ENCODE data around the gene OMP. TPM values are rescaled to one million over a fixed set of nuclear protein-coding genes. Genes with fewer than 3 reads are reported as not detected.

Gene OMP
- total and polyA plus RNA-seq, 2 experiments from 2014 or later = not detected

GRCh38 chr11:77081381-77081851 lies 21.2 kb upstream of the OMP start:
- Histone ChIP-seq H3K36me3 (replicated peaks; ENCODE audit: insufficient read depth, low read depth) (no peaks in the 10 kb centered on the region), H3K4me3 (no peak overlapping the region), H3K27me3 (no peaks in the 10 kb centered on the region), H3K27ac (no peak overlapping the region), H3K79me2 (peaks cover 65% of the 10 kb centered on the region), H3K4me2 (no peak overlapping the region), H3K4me1 (ENCODE audit: insufficient read depth) (peaks cover 16% of the 10 kb centered on the region), H3K9me3 (ENCODE audit: low read depth) (no peaks in the 10 kb centered on the region), H4K20me1 (ENCODE audit: insufficient read depth, poor library complexity, severe bottlenecking) (no peaks in the 10 kb centered on the region), H2AFZ (no peak overlapping the region), H3K9me2 (replicated peaks; ENCODE audit: insufficient read depth) (no peaks in the 10 kb centered on the region)
- TF ChIP-seq EZH2 (IDR thresholded peaks at IDR 0.05; ENCODE audit: borderline replicate concordance) (no peak), CTCF (IDR thresholded peaks at IDR 0.05; ENCODE audit: poor library complexity) (no peak), EZH2phosphoT487 (IDR thresholded peaks at IDR 0.05; ENCODE audit: low read depth, severe bottlenecking, unreplicated experiment) (no peak)
- WGBS (ENCODE audit: low lambda C conversion rate, missing lambda C conversion rate) = 95% methylated on average over 9 of the region's 9 CpGs
- no peak for DNase-seq (ENCODE audit: low spot score)

GRCh38 chr11:77081976-77082836 lies 20.4 kb upstream of the OMP start:
- TF ChIP-seq EZH2phosphoT487 (IDR thresholded peaks at IDR 0.05; ENCODE audit: low read depth, severe bottlenecking, unreplicated experiment) = no peak
- TF ChIP-seq CTCF (IDR thresholded peaks at IDR 0.05; ENCODE audit: poor library complexity) = no peak
- TF ChIP-seq EZH2 (IDR thresholded peaks at IDR 0.05; ENCODE audit: borderline replicate concordance) = no peak
- Histone ChIP-seq H3K27me3 (no peaks in the 10 kb centered on the region), H3K9me2 (replicated peaks; ENCODE audit: insufficient read depth) (no peaks in the 10 kb centered on the region), H3K27ac (no peak overlapping the region), H3K4me3 (no peak overlapping the region), H3K4me1 (ENCODE audit: insufficient read depth) (peaks cover 19% of the 10 kb centered on the region), H3K4me2 (no peak overlapping the region), H3K9me3 (ENCODE audit: low read depth) (no peaks in the 10 kb centered on the region), H4K20me1 (ENCODE audit: insufficient read depth, poor library complexity, severe bottlenecking) (no peaks in the 10 kb centered on the region), H3K79me2 (peaks cover 62% of the 10 kb centered on the region), H2AFZ (no peak overlapping the region), H3K36me3 (replicated peaks; ENCODE audit: insufficient read depth, low read depth) (no peaks in the 10 kb centered on the region)
- no peak for DNase-seq (ENCODE audit: low spot score)
- WGBS (ENCODE audit: low lambda C conversion rate, missing lambda C conversion rate) = 70% methylated on average over 11 of the region's 11 CpGs

GRCh38 chr11:77082838-77083565 lies 19.6 kb upstream of the OMP start:
- no peak for DNase-seq (ENCODE audit: low spot score)
- Histone ChIP-seq H3K27ac (no peak overlapping the region), H3K79me2 (peaks cover 54% of the 10 kb centered on the region), H3K4me1 (ENCODE audit: insufficient read depth) (peaks cover 26% of the 10 kb centered on the region), H3K4me3 (no peak overlapping the region), H3K9me3 (ENCODE audit: low read depth) (no peaks in the 10 kb centered on the region), H2AFZ (no peak overlapping the region), H3K36me3 (replicated peaks; ENCODE audit: insufficient read depth, low read depth) (no peaks in the 10 kb centered on the region), H4K20me1 (ENCODE audit: insufficient read depth, poor library complexity, severe bottlenecking) (no peaks in the 10 kb centered on the region), H3K9me2 (replicated peaks; ENCODE audit: insufficient read depth) (no peaks in the 10 kb centered on the region), H3K4me2 (no peak overlapping the region), H3K27me3 (no peaks in the 10 kb centered on the region)
- WGBS (ENCODE audit: low lambda C conversion rate, missing lambda C conversion rate) = 82% methylated on average over 14 of the region's 15 CpGs
- TF ChIP-seq EZH2 (IDR thresholded peaks at IDR 0.05; ENCODE audit: borderline replicate concordance) (no peak), EZH2phosphoT487 (IDR thresholded peaks at IDR 0.05; ENCODE audit: low read depth, severe bottlenecking, unreplicated experiment) (no peak), CTCF (IDR thresholded peaks at IDR 0.05; ENCODE audit: poor library complexity) (no peak)
